Hematopoietic multipotent progenitor cell treated with erythropoietin and hydrocortisone succinate and interleukin-3 and kit ligand, for 4 days (in vitro differentiated cells): Measurements from ENCODE around the gene RAB3B.

ENCODE experiments used
- DNase-seq: peaks from one replicate; pipeline ENCODE4 v3.0.0-alpha.2; 2015

Gene RAB3B

GRCh38 chr1:51867479-51868232, 122.8 kb downstream of the RAB3B start:
- no peak for DNase-seq

GRCh38 chr1:51863384-51863783, 127.1 kb downstream of the RAB3B start:
- peak; percentile 35 for DNase-seq

- no peak for DNase-seq
Measured at GRCh38 chr1:51861669-51862068, 128.8 kb downstream of the RAB3B start.

GRCh38 chr1:51859735-51860134, 130.8 kb downstream of the RAB3B start:
- DNase-seq = no peak

- DNase-seq = no peak
Measured at GRCh38 chr1:51859333-51859732, 131.2 kb downstream of the RAB3B start.

GRCh38 chr1:51858892-51859291, 131.6 kb downstream of the RAB3B start:
- no peak for DNase-seq
